ENCODE results near the gene PDLIM1. TPM values are rescaled to one million over a fixed set of nuclear protein-coding genes. Genes with fewer than 3 reads are reported as not detected.

The PDLIM1 gene
- total RNA-seq, 1 experiment from 2014 or later = 202 TPM

GRCh38 chr10:95188593-95188992 is 102.2 kb downstream of the PDLIM1 start:
- no peaks in the 10 kb centered on the region for H3K9me2 ChIP-seq (ENCODE audit: insufficient read depth)
- H3K9me3 ChIP-seq (ENCODE audit: insufficient read depth, low read depth) = no peaks in the 10 kb centered on the region
- no peaks in the 10 kb centered on the region for H4K20me1 ChIP-seq (ENCODE audit: insufficient read depth)
- no peak overlapping the region for H3K4me3 ChIP-seq
- no peaks in the 10 kb centered on the region for H3F3A ChIP-seq (ENCODE audit: insufficient read depth, low read depth)
- BruUV-seq (replicated peaks) = no TSS peak
- ChIA-PET POLR2A (ENCODE audit: unreplicated experiment) (interaction anchor here (0.6 kb wide), 1 partner anchor 101 kb away, joined by 3 read pairs; no protein-coding TSS in a partner anchor), CTCF (no interaction called here)
- no peak overlapping the region for H3K4me2 ChIP-seq
- H2AFZ ChIP-seq = no peak overlapping the region
- intact Hi-C loops (cut with micrococcal nuclease; ENCODE audit: unreplicated experiment) = loop anchor here (10.0 kb wide), 1 partner anchor 54 kb away; no protein-coding TSS in a partner anchor
- no peaks in the 10 kb centered on the region for H3K4me1 ChIP-seq (replicated peaks; ENCODE audit: insufficient read depth)
- no peaks in the 10 kb centered on the region for H3K79me2 ChIP-seq (ENCODE audit: low read depth)
- no peak for DNase-seq
- H3K36me3 ChIP-seq (ENCODE audit: low read depth) = no peaks in the 10 kb centered on the region
- TF ChIP-seq EZH2 (IDR thresholded peaks at IDR 0.05; ENCODE audit: low read depth) = no peak
- no peak for TF ChIP-seq CTCF (conservative IDR thresholded peaks at IDR 0.05)
- H3K27ac ChIP-seq = no peak overlapping the region
- no peaks in the 10 kb centered on the region for H3K27me3 ChIP-seq (ENCODE audit: insufficient read depth, low read depth)

GRCh38 chr10:95187617-95188016 is 103.2 kb downstream of the PDLIM1 start:
- no peaks in the 10 kb centered on the region for H3K9me2 ChIP-seq (ENCODE audit: insufficient read depth)
- no peaks in the 10 kb centered on the region for H3K79me2 ChIP-seq (ENCODE audit: low read depth)
- intact Hi-C loops (cut with micrococcal nuclease; ENCODE audit: unreplicated experiment) = loop anchor here (10.0 kb wide), 1 partner anchor 53 kb away; no protein-coding TSS in a partner anchor
- H3K4me1 ChIP-seq (replicated peaks; ENCODE audit: insufficient read depth) = no peaks in the 10 kb centered on the region
- no peaks in the 10 kb centered on the region for H3K27me3 ChIP-seq (ENCODE audit: insufficient read depth, low read depth)
- no peak overlapping the region for H3K4me3 ChIP-seq
- H3K27ac ChIP-seq = no peak overlapping the region
- H3K9me3 ChIP-seq (ENCODE audit: insufficient read depth, low read depth) = no peaks in the 10 kb centered on the region
- DNase-seq = no peak
- H2AFZ ChIP-seq = no peak overlapping the region
- no peak for TF ChIP-seq CTCF (conservative IDR thresholded peaks at IDR 0.05)
- TF ChIP-seq EZH2 (IDR thresholded peaks at IDR 0.05; ENCODE audit: low read depth) = no peak
- no peaks in the 10 kb centered on the region for H3F3A ChIP-seq (ENCODE audit: insufficient read depth, low read depth)
- H4K20me1 ChIP-seq (ENCODE audit: insufficient read depth) = no peaks in the 10 kb centered on the region
- BruUV-seq (replicated peaks) = no TSS peak
- no peak overlapping the region for H3K4me2 ChIP-seq
- H3K36me3 ChIP-seq (ENCODE audit: low read depth) = no peaks in the 10 kb centered on the region
- ChIA-PET CTCF (no interaction called here), POLR2A (ENCODE audit: unreplicated experiment) (no interaction called here)

Other genes starting within 250 kb of the PDLIM1 start
- gene CYP2C8, start 221.5 kb downstream of the PDLIM1 start, total RNA-seq (2021) = not detected in 2 replicates
- gene ACSM6, start 96.8 kb downstream of the PDLIM1 start, total RNA-seq (2021) = not detected in 2 replicates